ENCODE data around the gene POU3F2. TPM values are rescaled to one million over a fixed set of nuclear protein-coding genes. Genes with fewer than 3 reads are reported as not detected.

POU3F2 gene
- total and polyA plus RNA-seq, 2 donors (not counting 1 experiment from before 2014, with no cell fraction given), result not detected

GRCh38 chr6:98800866-98801265 is 33.5 kb upstream of the POU3F2 start:
- Histone ChIP-seq H3K27ac (ENCODE audit: low read length in 2 of 2) (no peak overlapping the region), H3K9ac (ENCODE audit: low read length) (no peak overlapping the region), H3K9me3 (ENCODE audit: control extremely low read depth in 1 of 3, control insufficient read depth in 2 of 3, insufficient read depth in 1 of 3, low read length in 2 of 3) (no peaks in the 10 kb centered on the region), H3K79me2 (ENCODE audit: control insufficient read depth, insufficient read depth, low read length) (no peaks in the 10 kb centered on the region), H3K4me3 (ENCODE audit: control extremely low read depth in 1 of 5, extremely low read depth in 1 of 5, insufficient read depth in 1 of 5, low read depth in 2 of 5, low read length in 4 of 5) (no peak overlapping the region), H4K20me1 (ENCODE audit: control insufficient read depth, insufficient read depth, low read length, poor library complexity, severe bottlenecking) (no peaks in the 10 kb centered on the region), H3K4me2 (replicated peaks; ENCODE audit: low read depth, low read length, poor library complexity, severe bottlenecking) (no peak overlapping the region), H3K36me3 (replicated peaks in 1 of 2; ENCODE audit: control extremely low read depth in 1 of 2, control insufficient read depth in 1 of 2, extremely low read depth in 1 of 2, insufficient read depth in 2 of 2, low read length in 1 of 2) (no peaks in the 10 kb centered on the region), H2AFZ (ENCODE audit: insufficient read depth, low read depth, low read length, poor library complexity, severe bottlenecking) (no peak overlapping the region), H3K4me1 (ENCODE audit: control insufficient read depth in 2 of 2, insufficient read depth in 2 of 2, low read length in 2 of 2) (no peaks in the 10 kb centered on the region), H3K27me3 (replicated peaks in 1 of 4; ENCODE audit: control extremely low read depth in 1 of 4, control insufficient read depth in 3 of 4, insufficient read depth in 4 of 4, low read length in 3 of 4) (peaks cover 0 to 3% (median 1%) of the 10 kb centered on the region in 4 experiments)
- Mint-ChIP-seq H3K9me3 (ENCODE audit: insufficient read depth) (peaks cover 2% of the 10 kb centered on the region), H3K4me1 (no peaks in the 10 kb centered on the region), H3K4me3 (no peak overlapping the region), H3K27ac (no peak overlapping the region), H3K27me3 (peaks cover 8% of the 10 kb centered on the region)
- TF ChIP-seq EZH2 (IDR thresholded peaks at IDR 0.05; ENCODE audit: borderline replicate concordance, insufficient read depth, low read depth, low read length, poor library complexity, severe bottlenecking) (no peak), CTCF (IDR thresholded peaks at IDR 0.05) (no peak)
- no peak for DNase-seq
- intact Hi-C loops (cut with micrococcal nuclease), result no loop called here
- WGBS (ENCODE audit: insufficient coverage), result no CpG with 5 or more reads among the region's 3 CpGs
- ChIA-PET POLR2A (no interaction called here), CTCF (no interaction called here)
- ATAC-seq (ENCODE audit: low read depth), result no peak

GRCh38 chr6:98808541-98809210 is 25.7 kb upstream of the POU3F2 start:
- H4K20me1 ChIP-seq (ENCODE audit: control insufficient read depth, insufficient read depth, low read length, poor library complexity, severe bottlenecking), result no peaks in the 10 kb centered on the region
- ATAC-seq (ENCODE audit: low read depth) (no peak), DNase-seq (no peak)
- peaks cover 2% of the 10 kb centered on the region for H3K9me3 Mint-ChIP-seq (ENCODE audit: insufficient read depth)
- no peak overlapping the region for H2AFZ ChIP-seq (ENCODE audit: insufficient read depth, low read depth, low read length, poor library complexity, severe bottlenecking)
- ChIA-PET CTCF (no interaction called here), POLR2A (no interaction called here)
- H3K27ac ChIP-seq (ENCODE audit: low read length in 2 of 2), result no peak overlapping the region
- 100% methylated on average over 1 of the region's 4 CpGs for WGBS (ENCODE audit: insufficient coverage)
- H3K9ac ChIP-seq (ENCODE audit: low read length), result no peak overlapping the region
- H3K4me3 ChIP-seq (ENCODE audit: control extremely low read depth in 1 of 5, extremely low read depth in 1 of 5, insufficient read depth in 1 of 5, low read depth in 2 of 5, low read length in 4 of 5), result no peak overlapping the region
- peaks cover 0 to 11% (median 2%) of the 10 kb centered on the region in 4 experiments for H3K27me3 ChIP-seq (replicated peaks in 1 of 4; ENCODE audit: control extremely low read depth in 1 of 4, control insufficient read depth in 3 of 4, insufficient read depth in 4 of 4, low read length in 3 of 4)
- no peak overlapping the region for H3K4me3 Mint-ChIP-seq
- H3K9me3 ChIP-seq (ENCODE audit: control extremely low read depth in 1 of 3, control insufficient read depth in 2 of 3, insufficient read depth in 1 of 3, low read length in 2 of 3), result no peaks in the 10 kb centered on the region
- intact Hi-C loops (cut with micrococcal nuclease), result no loop called here
- peaks cover 13% of the 10 kb centered on the region for H3K27me3 Mint-ChIP-seq
- no peaks in the 10 kb centered on the region for H3K4me1 ChIP-seq (ENCODE audit: control insufficient read depth in 2 of 2, insufficient read depth in 2 of 2, low read length in 2 of 2)
- TF ChIP-seq EZH2 (IDR thresholded peaks at IDR 0.05; ENCODE audit: borderline replicate concordance, insufficient read depth, low read depth, low read length, poor library complexity, severe bottlenecking) (no peak), CTCF (IDR thresholded peaks at IDR 0.05) (no peak)
- no peak overlapping the region for H3K27ac Mint-ChIP-seq
- no peaks in the 10 kb centered on the region for H3K4me1 Mint-ChIP-seq
- H3K79me2 ChIP-seq (ENCODE audit: control insufficient read depth, insufficient read depth, low read length), result no peaks in the 10 kb centered on the region
- H3K36me3 ChIP-seq (replicated peaks in 1 of 2; ENCODE audit: control extremely low read depth in 1 of 2, control insufficient read depth in 1 of 2, extremely low read depth in 1 of 2, insufficient read depth in 2 of 2, low read length in 1 of 2), result no peaks in the 10 kb centered on the region
- H3K4me2 ChIP-seq (replicated peaks; ENCODE audit: low read depth, low read length, poor library complexity, severe bottlenecking), result no peak overlapping the region

Measured in B cell (primary cell).